ENCODE data around the gene JMJD8. TPM values are rescaled to one million over a fixed set of nuclear protein-coding genes. Genes with fewer than 3 reads are reported as not detected.

The JMJD8 gene
- total and polyA plus RNA-seq, 4 donors: 21.2 to 52.6 (median 33.4) TPM

DNA sequence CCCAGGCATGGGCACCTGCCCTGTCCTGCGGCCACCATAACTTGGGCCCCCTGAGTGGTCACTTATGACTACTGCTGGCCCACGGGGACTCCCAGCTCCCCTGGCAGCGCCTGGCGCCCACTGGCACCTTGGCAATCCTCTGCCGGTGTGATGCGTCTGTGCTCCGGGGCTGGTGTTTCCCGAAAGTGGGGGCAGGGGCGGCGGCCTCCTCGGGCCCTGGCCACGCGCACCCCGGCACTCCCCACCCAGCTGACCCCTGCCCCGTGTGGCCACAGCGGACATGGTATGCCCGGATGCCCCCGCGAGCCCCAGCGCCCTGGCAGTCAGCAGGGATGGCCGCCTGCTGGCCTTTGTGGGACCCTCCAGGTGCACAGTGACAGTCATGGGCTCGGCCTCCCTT, 26.6 kb downstream of the JMJD8 start (continued):
- TF ChIP-seq, protein P1, sequence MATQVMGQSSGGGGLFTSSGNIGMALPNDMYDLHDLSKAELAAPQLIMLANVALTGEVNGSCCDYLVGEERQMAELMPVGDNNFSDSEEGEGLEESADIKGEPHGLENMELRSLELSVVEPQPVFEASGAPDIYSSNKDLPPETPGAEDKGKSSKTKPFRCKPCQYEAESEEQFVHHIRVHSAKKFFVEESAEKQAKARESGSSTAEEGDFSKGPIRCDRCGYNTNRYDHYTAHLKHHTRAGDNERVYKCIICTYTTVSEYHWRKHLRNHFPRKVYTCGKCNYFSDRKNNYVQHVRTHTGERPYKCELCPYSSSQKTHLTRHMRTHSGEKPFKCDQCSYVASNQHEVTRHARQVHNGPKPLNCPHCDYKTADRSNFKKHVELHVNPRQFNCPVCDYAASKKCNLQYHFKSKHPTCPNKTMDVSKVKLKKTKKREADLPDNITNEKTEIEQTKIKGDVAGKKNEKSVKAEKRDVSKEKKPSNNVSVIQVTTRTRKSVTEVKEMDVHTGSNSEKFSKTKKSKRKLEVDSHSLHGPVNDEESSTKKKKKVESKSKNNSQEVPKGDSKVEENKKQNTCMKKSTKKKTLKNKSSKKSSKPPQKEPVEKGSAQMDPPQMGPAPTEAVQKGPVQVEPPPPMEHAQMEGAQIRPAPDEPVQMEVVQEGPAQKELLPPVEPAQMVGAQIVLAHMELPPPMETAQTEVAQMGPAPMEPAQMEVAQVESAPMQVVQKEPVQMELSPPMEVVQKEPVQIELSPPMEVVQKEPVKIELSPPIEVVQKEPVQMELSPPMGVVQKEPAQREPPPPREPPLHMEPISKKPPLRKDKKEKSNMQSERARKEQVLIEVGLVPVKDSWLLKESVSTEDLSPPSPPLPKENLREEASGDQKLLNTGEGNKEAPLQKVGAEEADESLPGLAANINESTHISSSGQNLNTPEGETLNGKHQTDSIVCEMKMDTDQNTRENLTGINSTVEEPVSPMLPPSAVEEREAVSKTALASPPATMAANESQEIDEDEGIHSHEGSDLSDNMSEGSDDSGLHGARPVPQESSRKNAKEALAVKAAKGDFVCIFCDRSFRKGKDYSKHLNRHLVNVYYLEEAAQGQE (IDR thresholded peaks at IDR 0.05): no peak
- TF ChIP-seq TAF1 (conservative IDR thresholded peaks at IDR 0.05): no peak

DNA sequence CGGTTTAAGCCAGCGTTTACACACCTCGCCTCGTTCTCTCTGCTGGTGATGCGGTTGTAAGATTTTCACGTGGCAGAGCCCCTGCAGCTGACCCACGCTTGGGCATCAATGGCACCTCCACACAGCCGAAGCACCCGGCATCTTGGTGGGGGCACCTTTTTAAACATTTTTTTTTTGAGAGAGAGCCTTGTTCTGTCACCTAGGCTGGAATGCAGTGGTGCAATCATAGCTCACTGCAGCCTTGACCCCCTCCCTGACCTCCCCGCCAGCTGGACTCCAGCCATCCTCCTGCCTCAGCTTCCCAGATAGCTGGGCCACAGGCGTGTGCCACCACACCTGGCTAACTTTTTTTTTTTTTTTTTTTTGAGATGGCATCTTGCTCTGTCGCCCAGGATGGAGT, 30.1 kb downstream of the JMJD8 start:
- no peak for DNase-seq (ENCODE audit: low spot score)
- WGBS: 90% methylated on average over 12 of the region's 12 CpGs
- H3K27me3 ChIP-seq (ENCODE audit: control insufficient read depth in 4 of 4, insufficient read depth in 4 of 4, low read length in 3 of 4): no peaks in the 10 kb centered on the region
- H3K4me3 ChIP-seq (ENCODE audit: low read depth in 1 of 3, low read length in 3 of 3): no peak overlapping the region
- TF ChIP-seq, protein P2, sequence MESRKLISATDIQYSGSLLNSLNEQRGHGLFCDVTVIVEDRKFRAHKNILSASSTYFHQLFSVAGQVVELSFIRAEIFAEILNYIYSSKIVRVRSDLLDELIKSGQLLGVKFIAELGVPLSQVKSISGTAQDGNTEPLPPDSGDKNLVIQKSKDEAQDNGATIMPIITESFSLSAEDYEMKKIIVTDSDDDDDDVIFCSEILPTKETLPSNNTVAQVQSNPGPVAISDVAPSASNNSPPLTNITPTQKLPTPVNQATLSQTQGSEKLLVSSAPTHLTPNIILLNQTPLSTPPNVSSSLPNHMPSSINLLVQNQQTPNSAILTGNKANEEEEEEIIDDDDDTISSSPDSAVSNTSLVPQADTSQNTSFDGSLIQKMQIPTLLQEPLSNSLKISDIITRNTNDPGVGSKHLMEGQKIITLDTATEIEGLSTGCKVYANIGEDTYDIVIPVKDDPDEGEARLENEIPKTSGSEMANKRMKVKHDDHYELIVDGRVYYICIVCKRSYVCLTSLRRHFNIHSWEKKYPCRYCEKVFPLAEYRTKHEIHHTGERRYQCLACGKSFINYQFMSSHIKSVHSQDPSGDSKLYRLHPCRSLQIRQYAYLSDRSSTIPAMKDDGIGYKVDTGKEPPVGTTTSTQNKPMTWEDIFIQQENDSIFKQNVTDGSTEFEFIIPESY (IDR thresholded peaks at IDR 0.05): no peak
- TF ChIP-seq YY1 (IDR thresholded peaks at IDR 0.05) (no peak), TAF1 (conservative IDR thresholded peaks at IDR 0.05) (no peak), HNF4A (conservative IDR thresholded peaks at IDR 0.05) (no peak), EGR1 (IDR thresholded peaks at IDR 0.05; ENCODE audit: low read depth in 2 of 2) (no peak), NR2F2 (IDR thresholded peaks at IDR 0.05) (no peak)
- H3K27ac ChIP-seq (ENCODE audit: low read depth in 1 of 2, low read length in 2 of 2): no peak overlapping the region
- H3K9ac ChIP-seq (ENCODE audit: low read depth in 1 of 2, low read length in 2 of 2): no peak overlapping the region
- H3K4me1 ChIP-seq (ENCODE audit: control insufficient read depth in 4 of 4, insufficient read depth in 4 of 4, low read length in 3 of 4): peaks cover 0 to 17% (median 8%) of the 10 kb centered on the region in 4 donors
- no peaks in the 10 kb centered on the region for H3K9me3 ChIP-seq (ENCODE audit: control insufficient read depth in 4 of 4, low read length in 3 of 4)
- peaks cover 0 to 5% (median 1%) of the 10 kb centered on the region in 4 donors for H3K36me3 ChIP-seq (ENCODE audit: control insufficient read depth in 4 of 4, insufficient read depth in 3 of 4, low read depth in 1 of 4, low read length in 3 of 4)

DNA sequence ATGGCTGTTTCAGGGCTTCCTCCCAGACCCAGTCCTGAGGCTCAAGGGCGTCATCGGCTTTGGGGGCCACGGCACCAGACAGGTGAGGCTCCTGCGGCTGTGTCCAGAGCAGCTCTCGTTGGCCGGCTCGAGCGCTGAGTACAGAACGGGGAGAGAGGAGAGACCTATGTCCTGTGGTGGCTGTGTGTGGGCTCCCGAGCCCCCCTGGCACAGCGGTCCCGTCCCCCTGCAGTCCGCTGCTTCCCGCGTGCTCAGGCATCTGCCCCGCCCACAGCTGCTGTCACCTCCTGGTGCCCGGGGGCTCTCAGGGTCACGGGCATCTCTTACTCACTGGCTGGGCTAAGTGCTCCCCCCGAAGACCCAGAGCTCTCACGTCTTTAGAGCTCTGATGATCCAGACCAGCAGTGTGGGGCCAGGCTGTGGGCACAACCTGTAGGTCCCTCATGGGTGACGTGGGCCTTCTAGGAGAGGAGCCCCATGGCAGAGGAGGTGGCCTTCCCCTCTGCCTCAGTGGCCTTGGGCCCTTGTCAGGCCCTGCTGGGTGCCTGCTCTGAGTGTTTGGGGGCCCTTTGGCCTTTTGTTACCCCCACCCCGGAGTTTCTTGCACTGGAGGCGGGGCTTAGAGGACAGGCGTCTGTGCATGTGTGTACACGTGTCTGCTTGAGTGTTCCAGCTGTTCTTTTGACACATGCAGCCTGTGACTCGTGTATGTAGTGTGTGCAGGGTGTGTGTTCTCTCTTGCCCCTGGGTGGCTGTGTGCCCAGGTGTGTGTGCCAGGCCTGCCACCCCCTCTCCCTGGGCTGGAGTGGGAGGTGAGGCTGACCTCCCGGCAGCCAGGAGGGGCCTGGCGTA, 31.5 kb downstream of the JMJD8 start:
- WGBS: 93% methylated on average over 28 of the region's 28 CpGs
- no peak overlapping the region for H3K4me3 ChIP-seq (ENCODE audit: low read depth in 1 of 3, low read length in 3 of 3)
- H3K9me3 ChIP-seq (ENCODE audit: control insufficient read depth in 4 of 4, low read length in 3 of 4): no peaks in the 10 kb centered on the region
- peaks cover 0 to 27% (median 14%) of the 10 kb centered on the region in 4 donors for H3K4me1 ChIP-seq (ENCODE audit: control insufficient read depth in 4 of 4, insufficient read depth in 4 of 4, low read length in 3 of 4)
- peaks cover 0 to 5% (median 1%) of the 10 kb centered on the region in 4 donors for H3K36me3 ChIP-seq (ENCODE audit: control insufficient read depth in 4 of 4, insufficient read depth in 3 of 4, low read depth in 1 of 4, low read length in 3 of 4)
- no peak for DNase-seq (ENCODE audit: low spot score)
- H3K27ac ChIP-seq (ENCODE audit: low read depth in 1 of 2, low read length in 2 of 2): no peak overlapping the region
- H3K9ac ChIP-seq (ENCODE audit: low read depth in 1 of 2, low read length in 2 of 2): no peak overlapping the region
- no peaks in the 10 kb centered on the region for H3K27me3 ChIP-seq (ENCODE audit: control insufficient read depth in 4 of 4, insufficient read depth in 4 of 4, low read length in 3 of 4)
- TF ChIP-seq, protein P3, sequence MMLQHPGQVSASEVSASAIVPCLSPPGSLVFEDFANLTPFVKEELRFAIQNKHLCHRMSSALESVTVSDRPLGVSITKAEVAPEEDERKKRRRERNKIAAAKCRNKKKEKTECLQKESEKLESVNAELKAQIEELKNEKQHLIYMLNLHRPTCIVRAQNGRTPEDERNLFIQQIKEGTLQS (IDR thresholded peaks at IDR 0.05): no peak
- TF ChIP-seq, protein P1 (IDR thresholded peaks at IDR 0.05): no peak
- TF ChIP-seq FOXA1 (IDR thresholded peaks at IDR 0.05) (no peak), TAF1 (conservative IDR thresholded peaks at IDR 0.05) (no peak), JUND (IDR thresholded peaks at IDR 0.05) (no peak), HNF4G (IDR thresholded peaks at IDR 0.05) (no peak), RXRA (IDR thresholded peaks at IDR 0.05) (no peak), SP1 (IDR thresholded peaks at IDR 0.05) (no peak), NR2F2 (IDR thresholded peaks at IDR 0.05) (no peak)
- TF ChIP-seq, protein P4, sequence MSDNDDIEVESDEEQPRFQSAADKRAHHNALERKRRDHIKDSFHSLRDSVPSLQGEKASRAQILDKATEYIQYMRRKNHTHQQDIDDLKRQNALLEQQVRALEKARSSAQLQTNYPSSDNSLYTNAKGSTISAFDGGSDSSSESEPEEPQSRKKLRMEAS (IDR thresholded peaks at IDR 0.05): no peak
- TF ChIP-seq, protein P5, sequence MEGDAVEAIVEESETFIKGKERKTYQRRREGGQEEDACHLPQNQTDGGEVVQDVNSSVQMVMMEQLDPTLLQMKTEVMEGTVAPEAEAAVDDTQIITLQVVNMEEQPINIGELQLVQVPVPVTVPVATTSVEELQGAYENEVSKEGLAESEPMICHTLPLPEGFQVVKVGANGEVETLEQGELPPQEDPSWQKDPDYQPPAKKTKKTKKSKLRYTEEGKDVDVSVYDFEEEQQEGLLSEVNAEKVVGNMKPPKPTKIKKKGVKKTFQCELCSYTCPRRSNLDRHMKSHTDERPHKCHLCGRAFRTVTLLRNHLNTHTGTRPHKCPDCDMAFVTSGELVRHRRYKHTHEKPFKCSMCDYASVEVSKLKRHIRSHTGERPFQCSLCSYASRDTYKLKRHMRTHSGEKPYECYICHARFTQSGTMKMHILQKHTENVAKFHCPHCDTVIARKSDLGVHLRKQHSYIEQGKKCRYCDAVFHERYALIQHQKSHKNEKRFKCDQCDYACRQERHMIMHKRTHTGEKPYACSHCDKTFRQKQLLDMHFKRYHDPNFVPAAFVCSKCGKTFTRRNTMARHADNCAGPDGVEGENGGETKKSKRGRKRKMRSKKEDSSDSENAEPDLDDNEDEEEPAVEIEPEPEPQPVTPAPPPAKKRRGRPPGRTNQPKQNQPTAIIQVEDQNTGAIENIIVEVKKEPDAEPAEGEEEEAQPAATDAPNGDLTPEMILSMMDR (IDR thresholded peaks at IDR 0.05; ENCODE audit: low read depth, low read length, missing input control): no peak
- TF ChIP-seq, protein P2 (IDR thresholded peaks at IDR 0.05): no peak
